ENCODE measurements around the gene AK9. TPM values are rescaled to one million over a fixed set of nuclear protein-coding genes. Genes with fewer than 3 reads are reported as not detected.

Gene AK9
- total RNA-seq, 1 experiment from 2014 or later: 2.6 TPM

DNA sequence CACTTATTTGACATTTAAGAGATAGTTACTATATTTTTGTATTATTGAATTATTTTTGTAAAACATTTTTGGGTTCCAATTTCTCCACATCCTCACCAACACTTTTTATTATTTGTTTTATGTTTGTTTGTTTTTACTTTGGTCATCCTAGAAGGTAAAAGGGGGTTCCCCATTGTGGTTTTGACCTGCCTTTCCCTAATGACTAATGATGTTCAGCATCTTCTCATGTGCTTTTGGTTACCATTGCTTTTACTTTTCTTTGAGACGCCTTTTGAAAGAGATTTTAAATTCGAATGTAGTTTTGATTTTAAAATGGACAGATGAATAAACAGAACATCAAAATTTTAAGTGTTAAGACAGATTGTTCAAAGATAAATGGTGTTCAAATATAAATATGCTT is 46.9 kb downstream of the AK9 start:
- DNase-seq (ENCODE audit: low spot score): no peak
- Histone ChIP-seq H3K4me1 (ENCODE audit: insufficient read depth, low read length, poor library complexity, severe bottlenecking) (no peaks in the 10 kb centered on the region), H3K4me3 (ENCODE audit: low read depth, low read length, poor library complexity, severe bottlenecking) (no peak overlapping the region), H3K9me3 (ENCODE audit: low read depth, low read length, poor library complexity, severe bottlenecking) (no peaks in the 10 kb centered on the region), H3K27me3 (replicated peaks; ENCODE audit: insufficient read depth, low read depth, low read length, poor library complexity) (no peaks in the 10 kb centered on the region), H3K36me3 (ENCODE audit: insufficient read depth, low read length, poor library complexity, severe bottlenecking) (no peaks in the 10 kb centered on the region), H3K27ac (ENCODE audit: low read depth, low read length, poor library complexity, severe bottlenecking) (no peak overlapping the region)
- intact Hi-C loops (cut with micrococcal nuclease; ENCODE audit: unreplicated experiment): no loop called here
- no peak for TF ChIP-seq EZH2 (IDR thresholded peaks at IDR 0.05; ENCODE audit: borderline replicate concordance, low read depth, low read length, poor library complexity, severe bottlenecking)
- no peak for TF ChIP-seq CTCF (conservative IDR thresholded peaks at IDR 0.05; ENCODE audit: low read depth, low read length)
- no TSS peak for BruUV-seq (replicated peaks)
- ChIA-PET CTCF (no interaction called here), POLR2A (ENCODE audit: low non-redundant PET) (no interaction called here)

DNA sequence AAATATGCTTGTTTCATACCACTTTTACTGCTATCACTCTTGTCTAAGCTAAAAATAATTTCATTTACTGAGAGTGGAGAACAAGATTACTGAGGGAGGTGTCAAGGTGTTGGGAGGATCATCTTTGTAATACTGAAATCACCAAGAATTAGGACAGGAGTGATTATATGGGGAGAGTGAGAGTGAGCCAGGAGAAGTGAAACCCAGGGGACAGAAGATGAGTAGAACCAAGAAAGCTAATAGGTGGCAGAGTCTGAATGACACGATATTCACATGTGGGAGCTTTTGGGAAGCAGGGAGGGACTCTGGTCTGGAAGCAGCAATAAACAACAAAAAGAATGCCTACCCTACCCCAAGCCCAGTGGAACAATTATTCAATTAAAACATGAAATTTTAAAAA is 58.6 kb downstream of the AK9 start:
- TF ChIP-seq CTCF (conservative IDR thresholded peaks at IDR 0.05; ENCODE audit: low read depth, low read length) (no peak), EZH2 (IDR thresholded peaks at IDR 0.05; ENCODE audit: borderline replicate concordance, low read depth, low read length, poor library complexity, severe bottlenecking) (no peak)
- H3K27ac ChIP-seq (ENCODE audit: low read depth, low read length, poor library complexity, severe bottlenecking): no peak overlapping the region
- no peaks in the 10 kb centered on the region for H3K27me3 ChIP-seq (replicated peaks; ENCODE audit: insufficient read depth, low read depth, low read length, poor library complexity)
- CTCF ChIA-PET: no interaction called here
- DNase-seq (ENCODE audit: low spot score): no peak
- intact Hi-C loops (cut with micrococcal nuclease; ENCODE audit: unreplicated experiment): no loop called here
- no peaks in the 10 kb centered on the region for H3K4me1 ChIP-seq (ENCODE audit: insufficient read depth, low read length, poor library complexity, severe bottlenecking)
- no peaks in the 10 kb centered on the region for H3K9me3 ChIP-seq (ENCODE audit: low read depth, low read length, poor library complexity, severe bottlenecking)
- no peak overlapping the region for H3K4me3 ChIP-seq (ENCODE audit: low read depth, low read length, poor library complexity, severe bottlenecking)
- POLR2A ChIA-PET (ENCODE audit: low non-redundant PET): no interaction called here
- BruUV-seq (replicated peaks): no TSS peak
- no peaks in the 10 kb centered on the region for H3K36me3 ChIP-seq (ENCODE audit: insufficient read depth, low read length, poor library complexity, severe bottlenecking)

DNA sequence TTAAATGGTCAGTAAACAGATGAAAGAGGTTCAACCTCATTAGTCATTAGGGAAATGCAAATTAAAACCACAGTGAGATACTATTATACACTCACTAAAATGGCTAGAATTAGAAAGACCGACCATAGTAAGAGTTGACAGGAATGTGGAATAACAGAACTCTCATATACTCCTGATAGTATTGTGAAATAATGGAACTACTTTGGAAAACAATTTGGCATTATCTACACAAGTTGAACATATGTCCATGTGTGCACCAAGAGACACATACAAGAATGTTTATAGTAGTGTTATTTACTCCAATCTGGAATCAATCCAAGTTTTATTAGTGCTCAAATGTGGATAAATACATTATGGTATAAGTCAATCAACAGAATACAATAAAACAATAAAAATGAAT is 59.6 kb downstream of the AK9 start:
- no peak for DNase-seq (ENCODE audit: low spot score)
- TF ChIP-seq CTCF (conservative IDR thresholded peaks at IDR 0.05; ENCODE audit: low read depth, low read length): no peak
- no peaks in the 10 kb centered on the region for H3K9me3 ChIP-seq (ENCODE audit: low read depth, low read length, poor library complexity, severe bottlenecking)
- no peaks in the 10 kb centered on the region for H3K27me3 ChIP-seq (replicated peaks; ENCODE audit: insufficient read depth, low read depth, low read length, poor library complexity)
- POLR2A ChIA-PET (ENCODE audit: low non-redundant PET): no interaction called here
- BruUV-seq (replicated peaks): no TSS peak
- intact Hi-C loops (cut with micrococcal nuclease; ENCODE audit: unreplicated experiment): no loop called here
- no peaks in the 10 kb centered on the region for H3K4me1 ChIP-seq (ENCODE audit: insufficient read depth, low read length, poor library complexity, severe bottlenecking)
- H3K27ac ChIP-seq (ENCODE audit: low read depth, low read length, poor library complexity, severe bottlenecking): no peak overlapping the region
- H3K4me3 ChIP-seq (ENCODE audit: low read depth, low read length, poor library complexity, severe bottlenecking): no peak overlapping the region
- CTCF ChIA-PET: no interaction called here
- H3K36me3 ChIP-seq (ENCODE audit: insufficient read depth, low read length, poor library complexity, severe bottlenecking): no peaks in the 10 kb centered on the region

All from A673 (cell line).